Sigmoid colon (tissue), 7 donors: ENCODE measurements around the gene PCDH19. TPM values are rescaled to one million over a fixed set of nuclear protein-coding genes. Genes with fewer than 3 reads are reported as not detected.

ENCODE experiments used
- DNase-seq: peaks from one replicate; pipeline ENCODE4 v3.0.0-alpha.2; 2019
- H3K27ac ChIP-seq, 4 donors: fragments of 200-600 bp; sonication (generic); one replicate each; pipeline ENCODE4 v1.5.1; 2016 to 2019; ENCODE audit warnings: mild to moderate bottlenecking in 1 of 4
- H3K27me3 ChIP-seq, 3 donors: fragments of 200-600 bp; sonication (generic); one replicate each; pipeline ENCODE4 v1.5.1; 2019; ENCODE audit warnings: mild to moderate bottlenecking in 1 of 3
- H3K36me3 ChIP-seq, 4 donors: fragments of 200-600 bp; sonication (generic); one replicate each; pipeline ENCODE4 v1.5.1; 2016 to 2019
- H3K4me1 ChIP-seq, 4 donors: fragments of 200-600 bp; sonication (generic); one replicate each; pipeline ENCODE4 v1.5.1; 2017 to 2019
- H3K4me3 ChIP-seq, 4 donors: fragments of 200-600 bp; sonication (generic); one replicate each; pipeline ENCODE4 v1.5.1; 2017 to 2019; ENCODE audit warnings: mild to moderate bottlenecking in 2 of 4, moderate library complexity in 1 of 4
- H3K9me3 ChIP-seq, 4 donors: fragments of 200-600 bp in 3 of 4; sonication (generic) in 3 of 4; one replicate each; pipeline versions ENCODE4 v1.5.1 to v1.6.1; 2013 to 2019
- EP300 ChIP-seq, 4 donors: sonication (generic); formaldehyde crosslinking; IDR thresholded peaks; one replicate each; pipeline ENCODE4 v1.6.1; 2017; ENCODE audit warnings: antibody characterized with exemption in 4 of 4
- POLR2A ChIP-seq, 2 donors: fragments of 450-650 bp; IDR thresholded peaks; one replicate each; pipeline ENCODE4 v1.6.1; 2016; ENCODE audit warnings: antibody characterized with exemption in 2 of 2, mild to moderate bottlenecking in 2 of 2, moderate library complexity in 2 of 2
- POLR2AphosphoS5 ChIP-seq, 4 donors: sonication (generic); formaldehyde crosslinking; IDR thresholded peaks; one replicate each; pipeline ENCODE4 v1.6.1; 2017; ENCODE audit warnings: antibody characterized with exemption in 4 of 4
- WGBS, 2 donors: extraction: QIAGEN DNeasy Blood & Tissue Kit; methylation state at CpG; one replicate each; pipeline ENCODE4 v1.1.7; 2013; 5-methylcytosine and 5-hydroxymethylcytosine counted together
- intact Hi-C: fragments of 100-400 bp; cut with DNase I; formaldehyde crosslinking; loops from one replicate; pipeline ENCODE4 v1.15.1; 2023
- polyA plus RNA-seq, 3 donors: library from polyadenylated mRNA; stranded (reverse); fragments of 200-250 nt; gene quantifications; one replicate each; pipeline ENCODE4 v1.2.3, GENCODE V29; 2013
- total RNA-seq, 4 donors: library from RNA; depleted of rRNA; stranded (reverse); fragments of >200 nt; gene quantifications; one replicate each; pipeline ENCODE4 v1.1.0, GENCODE V29; 2016
- TF ChIP-seq, protein P1 (sequence below), 4 experiments: fragments of 450-650 bp in 3 of 4; fragments of 200-600 bp in 1 of 4; IDR thresholded peaks; one replicate each; pipeline ENCODE4 v1.5.1; 2016 to 2019; ENCODE audit warnings: antibody characterized with exemption in 4 of 4, mild to moderate bottlenecking in 3 of 4, moderate library complexity in 2 of 4
- donor health status: healthy with polysubstance abuse.
- donor health status: Bipolar disorder and iron deficiency.
- donor health status: healthy.

The PCDH19 gene
- total and polyA plus RNA-seq, 7 donors: 0.23 to 2.2 (median 0.77) TPM; not detected in 1

GRCh38 chrX:100247826-100248225 lies 162.2 kb downstream of the PCDH19 start:
- H3K4me1 ChIP-seq: no peaks in the 10 kb centered on the region
- H3K27me3 ChIP-seq: no peaks in the 10 kb centered on the region
- no peak for DNase-seq
- intact Hi-C loops: no loop called here
- H3K9me3 ChIP-seq: no peaks in the 10 kb centered on the region
- no peaks in the 10 kb centered on the region for H3K36me3 ChIP-seq
- H3K4me3 ChIP-seq: no peak overlapping the region
- TF ChIP-seq POLR2A (IDR thresholded peaks at IDR 0.05): no peak
- TF ChIP-seq EP300 (IDR thresholded peaks at IDR 0.05): no peak
- TF ChIP-seq, protein P1, sequence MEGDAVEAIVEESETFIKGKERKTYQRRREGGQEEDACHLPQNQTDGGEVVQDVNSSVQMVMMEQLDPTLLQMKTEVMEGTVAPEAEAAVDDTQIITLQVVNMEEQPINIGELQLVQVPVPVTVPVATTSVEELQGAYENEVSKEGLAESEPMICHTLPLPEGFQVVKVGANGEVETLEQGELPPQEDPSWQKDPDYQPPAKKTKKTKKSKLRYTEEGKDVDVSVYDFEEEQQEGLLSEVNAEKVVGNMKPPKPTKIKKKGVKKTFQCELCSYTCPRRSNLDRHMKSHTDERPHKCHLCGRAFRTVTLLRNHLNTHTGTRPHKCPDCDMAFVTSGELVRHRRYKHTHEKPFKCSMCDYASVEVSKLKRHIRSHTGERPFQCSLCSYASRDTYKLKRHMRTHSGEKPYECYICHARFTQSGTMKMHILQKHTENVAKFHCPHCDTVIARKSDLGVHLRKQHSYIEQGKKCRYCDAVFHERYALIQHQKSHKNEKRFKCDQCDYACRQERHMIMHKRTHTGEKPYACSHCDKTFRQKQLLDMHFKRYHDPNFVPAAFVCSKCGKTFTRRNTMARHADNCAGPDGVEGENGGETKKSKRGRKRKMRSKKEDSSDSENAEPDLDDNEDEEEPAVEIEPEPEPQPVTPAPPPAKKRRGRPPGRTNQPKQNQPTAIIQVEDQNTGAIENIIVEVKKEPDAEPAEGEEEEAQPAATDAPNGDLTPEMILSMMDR (IDR thresholded peaks at IDR 0.05): no peak
- no peak for TF ChIP-seq POLR2AphosphoS5 (IDR thresholded peaks at IDR 0.05)
- H3K27ac ChIP-seq: no peak overlapping the region

- no peaks in the 10 kb centered on the region for H3K27me3 ChIP-seq
- intact Hi-C loops: no loop called here
- DNase-seq: no peak
- H3K9me3 ChIP-seq: no peaks in the 10 kb centered on the region
- H3K4me1 ChIP-seq: no peaks in the 10 kb centered on the region
- TF ChIP-seq POLR2A (IDR thresholded peaks at IDR 0.05): no peak
- no peak for TF ChIP-seq POLR2AphosphoS5 (IDR thresholded peaks at IDR 0.05)
- TF ChIP-seq, protein P1 (IDR thresholded peaks at IDR 0.05): no peak
- TF ChIP-seq EP300 (IDR thresholded peaks at IDR 0.05): no peak
- H3K27ac ChIP-seq: no peak overlapping the region
- H3K4me3 ChIP-seq: no peak overlapping the region
- 88 to 100% methylated on average over 1 of the region's 1 CpG for WGBS, 2 donors
- H3K36me3 ChIP-seq: no peaks in the 10 kb centered on the region
Observed at GRCh38 chrX:100244681-100245080, 165.4 kb downstream of the PCDH19 start.

Other genes starting within 250 kb of the PCDH19 start
- gene TNMD, start 174.7 kb upstream of the PCDH19 start, total RNA-seq: not detected
- 1 to 10 TPM in 1 of 3 donors, under 1 TPM in 1, not detected in 1; 0.38 to 1.8 TPM for gene TNMD, start 174.7 kb upstream of the PCDH19 start, polyA plus RNA-seq
- gene TSPAN6, start 226.5 kb upstream of the PCDH19 start, total RNA-seq: 10 to 100 TPM in 2 of 4 donors, 1 to 10 TPM in 2; 7.5 to 16.3 (median 9.4) TPM
- 10 to 100 TPM; 31.2 to 57.1 (median 34.2) TPM for gene TSPAN6, start 226.5 kb upstream of the PCDH19 start, polyA plus RNA-seq
- 10 to 100 TPM; 18.7 to 59.8 (median 25.9) TPM for gene SRPX2, start 233.9 kb upstream of the PCDH19 start, total RNA-seq
- gene SRPX2, start 233.9 kb upstream of the PCDH19 start, polyA plus RNA-seq: 10 to 100 TPM in 1 of 3 donors, 1 to 10 TPM in 2; 2.5 to 12.0 (median 4.8) TPM